ENCODE results near the gene SMIM44.

Gene SMIM44

DNA sequence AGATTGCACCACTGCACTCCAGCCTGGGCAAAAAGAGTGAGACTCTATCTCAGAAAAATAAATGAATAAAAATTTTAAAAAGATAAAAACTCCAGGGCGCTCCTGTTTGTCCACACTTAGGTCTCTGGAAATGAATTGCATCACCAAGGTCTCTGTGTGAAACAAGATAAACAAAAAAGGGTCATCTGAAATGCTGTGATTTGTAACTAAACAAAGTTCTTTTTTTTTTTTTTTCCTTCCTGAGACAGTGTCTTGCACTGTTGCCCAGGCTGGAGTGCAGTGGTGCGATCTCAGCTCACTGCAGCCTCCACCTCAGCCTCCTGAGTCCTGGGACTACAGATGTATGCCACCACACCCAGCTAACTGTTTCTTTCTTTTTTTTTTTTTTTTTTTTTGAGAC is 34.4 kb upstream of the SMIM44 start:
- no peak for DNase-seq (ENCODE audit: low spot score)
- POLR2A ChIA-PET (ENCODE audit: low non-redundant PET): no interaction called here
- TF ChIP-seq, protein P1, sequence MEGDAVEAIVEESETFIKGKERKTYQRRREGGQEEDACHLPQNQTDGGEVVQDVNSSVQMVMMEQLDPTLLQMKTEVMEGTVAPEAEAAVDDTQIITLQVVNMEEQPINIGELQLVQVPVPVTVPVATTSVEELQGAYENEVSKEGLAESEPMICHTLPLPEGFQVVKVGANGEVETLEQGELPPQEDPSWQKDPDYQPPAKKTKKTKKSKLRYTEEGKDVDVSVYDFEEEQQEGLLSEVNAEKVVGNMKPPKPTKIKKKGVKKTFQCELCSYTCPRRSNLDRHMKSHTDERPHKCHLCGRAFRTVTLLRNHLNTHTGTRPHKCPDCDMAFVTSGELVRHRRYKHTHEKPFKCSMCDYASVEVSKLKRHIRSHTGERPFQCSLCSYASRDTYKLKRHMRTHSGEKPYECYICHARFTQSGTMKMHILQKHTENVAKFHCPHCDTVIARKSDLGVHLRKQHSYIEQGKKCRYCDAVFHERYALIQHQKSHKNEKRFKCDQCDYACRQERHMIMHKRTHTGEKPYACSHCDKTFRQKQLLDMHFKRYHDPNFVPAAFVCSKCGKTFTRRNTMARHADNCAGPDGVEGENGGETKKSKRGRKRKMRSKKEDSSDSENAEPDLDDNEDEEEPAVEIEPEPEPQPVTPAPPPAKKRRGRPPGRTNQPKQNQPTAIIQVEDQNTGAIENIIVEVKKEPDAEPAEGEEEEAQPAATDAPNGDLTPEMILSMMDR (conservative IDR thresholded peaks at IDR 0.05; ENCODE audit: low read depth): no peak
- CTCF ChIA-PET: no interaction called here
- H3K27ac ChIP-seq: peak overlapping the region; percentile 81

DNA sequence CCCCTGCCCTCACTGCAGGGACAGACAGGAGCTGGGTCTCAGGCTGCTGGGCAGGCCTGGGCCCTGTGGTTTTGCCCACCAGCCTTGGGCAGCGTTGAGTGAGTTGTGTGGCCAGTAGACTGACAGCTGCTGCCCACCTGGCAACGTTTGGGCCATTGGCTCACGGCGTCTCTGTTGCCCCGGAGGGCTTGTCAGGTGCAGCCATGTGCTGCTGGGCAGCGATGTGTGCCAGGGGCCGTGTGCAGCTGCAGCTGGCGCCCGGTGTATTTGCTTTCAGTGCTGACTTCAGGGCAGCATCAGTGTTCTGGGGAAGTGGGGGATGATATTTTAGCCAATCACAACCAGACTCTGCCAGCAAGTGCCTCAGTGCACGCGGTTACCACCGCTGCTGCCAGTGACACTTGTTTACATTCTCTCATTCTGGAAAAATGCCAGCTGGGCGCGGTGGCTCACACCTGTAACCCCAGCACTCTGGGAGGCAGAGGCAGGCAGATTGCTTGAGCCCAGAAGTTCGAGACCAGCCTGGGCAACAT is 33.5 kb upstream of the SMIM44 start:
- ChIA-PET POLR2A (ENCODE audit: low non-redundant PET) (no interaction called here), CTCF (no interaction called here)
- TF ChIP-seq, protein P1 (conservative IDR thresholded peaks at IDR 0.05; ENCODE audit: low read depth): no peak
- peak overlapping the region; percentile 37 for H3K27ac ChIP-seq
- DNase-seq (ENCODE audit: low spot score): no peak

GRCh38 chr19:3515891-3516422 is 32.7 kb upstream of the SMIM44 start:
- TF ChIP-seq, protein P1 (conservative IDR thresholded peaks at IDR 0.05; ENCODE audit: low read depth): no peak
- no peak for DNase-seq (ENCODE audit: low spot score)
- ChIA-PET CTCF (no interaction called here), POLR2A (ENCODE audit: low non-redundant PET) (no interaction called here)
- H3K27ac ChIP-seq: peak overlapping the region; percentile 37

DNA sequence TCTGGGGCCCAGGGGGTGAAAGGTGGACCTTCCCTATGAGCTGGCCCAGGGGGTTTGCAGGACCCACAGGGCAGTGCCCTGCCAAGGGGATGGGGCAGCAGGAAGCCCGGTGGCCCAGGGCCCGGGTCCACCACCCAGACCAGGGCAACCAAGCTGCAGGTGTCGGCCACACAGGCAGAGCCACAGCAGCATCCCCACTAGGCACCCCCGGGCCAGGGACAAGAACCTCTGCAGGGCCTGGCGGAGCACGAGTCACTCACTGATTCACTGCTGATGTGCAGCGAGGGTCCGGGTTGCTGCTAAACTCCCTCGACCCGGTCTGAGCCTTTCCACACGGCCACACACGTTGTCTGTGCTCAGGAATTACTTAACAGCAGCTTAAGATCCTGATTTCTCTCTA is 31.7 kb upstream of the SMIM44 start:
- ChIA-PET CTCF (no interaction called here), POLR2A (ENCODE audit: low non-redundant PET) (no interaction called here)
- TF ChIP-seq, protein P1 (conservative IDR thresholded peaks at IDR 0.05; ENCODE audit: low read depth): no peak
- peak overlapping the region; percentile 37 for H3K27ac ChIP-seq
- no peak for DNase-seq (ENCODE audit: low spot score)

- ChIA-PET CTCF (no interaction called here), POLR2A (ENCODE audit: low non-redundant PET) (no interaction called here)
- no peak for DNase-seq (ENCODE audit: low spot score)
- 0 out of 2 replicates have a peak overlapping the region, but pooled peaks have one; percentile 3 for H3K27ac ChIP-seq
- TF ChIP-seq, protein P1 (conservative IDR thresholded peaks at IDR 0.05; ENCODE audit: low read depth): no peak
These were observed 30.2 kb upstream of the SMIM44 start for GRCh38 chr19:3513229-3514140.

- no peak overlapping the region for H3K27ac ChIP-seq
- ChIA-PET CTCF (no interaction called here), POLR2A (ENCODE audit: low non-redundant PET) (no interaction called here)
- DNase-seq (ENCODE audit: low spot score): no peak
- TF ChIP-seq, protein P1 (conservative IDR thresholded peaks at IDR 0.05; ENCODE audit: low read depth): no peak
These were observed 29.5 kb upstream of the SMIM44 start for GRCh38 chr19:3512562-3513228.

Data from RWPE1 (cell line).